ENCODE data around the gene TLL2. TPM values are rescaled to one million over a fixed set of nuclear protein-coding genes. Genes with fewer than 3 reads are reported as not detected.

Gene TLL2
- total RNA-seq, 1 experiment from 2014 or later, result 0.18 TPM

GRCh38 chr10:96401036-96401435 lies 112.7 kb downstream of the TLL2 start:
- no peaks in the 10 kb centered on the region for H3F3A ChIP-seq (ENCODE audit: low read length, unreplicated experiment)
- TF ChIP-seq EZH2 (IDR thresholded peaks at IDR 0.05; ENCODE audit: low read length, unreplicated experiment), result no peak
- TF ChIP-seq, protein P1, sequence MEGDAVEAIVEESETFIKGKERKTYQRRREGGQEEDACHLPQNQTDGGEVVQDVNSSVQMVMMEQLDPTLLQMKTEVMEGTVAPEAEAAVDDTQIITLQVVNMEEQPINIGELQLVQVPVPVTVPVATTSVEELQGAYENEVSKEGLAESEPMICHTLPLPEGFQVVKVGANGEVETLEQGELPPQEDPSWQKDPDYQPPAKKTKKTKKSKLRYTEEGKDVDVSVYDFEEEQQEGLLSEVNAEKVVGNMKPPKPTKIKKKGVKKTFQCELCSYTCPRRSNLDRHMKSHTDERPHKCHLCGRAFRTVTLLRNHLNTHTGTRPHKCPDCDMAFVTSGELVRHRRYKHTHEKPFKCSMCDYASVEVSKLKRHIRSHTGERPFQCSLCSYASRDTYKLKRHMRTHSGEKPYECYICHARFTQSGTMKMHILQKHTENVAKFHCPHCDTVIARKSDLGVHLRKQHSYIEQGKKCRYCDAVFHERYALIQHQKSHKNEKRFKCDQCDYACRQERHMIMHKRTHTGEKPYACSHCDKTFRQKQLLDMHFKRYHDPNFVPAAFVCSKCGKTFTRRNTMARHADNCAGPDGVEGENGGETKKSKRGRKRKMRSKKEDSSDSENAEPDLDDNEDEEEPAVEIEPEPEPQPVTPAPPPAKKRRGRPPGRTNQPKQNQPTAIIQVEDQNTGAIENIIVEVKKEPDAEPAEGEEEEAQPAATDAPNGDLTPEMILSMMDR (conservative IDR thresholded peaks at IDR 0.05; ENCODE audit: low read depth, low read length), result no peak
- no peak for TF ChIP-seq EZH2phosphoT487 (IDR thresholded peaks at IDR 0.05; ENCODE audit: borderline replicate concordance, low read length)
- POLR2A ChIA-PET (ENCODE audit: unreplicated experiment), result no interaction called here
- H3K4me3 ChIP-seq (ENCODE audit: low read length), result no peak overlapping the region
- intact Hi-C loops (cut with micrococcal nuclease), result no loop called here
- ATAC-seq (no peak), DNase-seq (no peak)
- no peaks in the 10 kb centered on the region for H3K36me3 ChIP-seq (ENCODE audit: low read depth, low read length)
- H3K27me3 ChIP-seq (ENCODE audit: low read length), result peaks cover 66% of the 10 kb centered on the region
- no peaks in the 10 kb centered on the region for H3K4me1 ChIP-seq (ENCODE audit: insufficient read depth, low read length)
- H2AFZ ChIP-seq (ENCODE audit: low read length), result no peak overlapping the region
- no peaks in the 10 kb centered on the region for H3K9me3 ChIP-seq (ENCODE audit: low read length)
- H3K9ac ChIP-seq (ENCODE audit: low read length), result no peak overlapping the region
- CTCF ChIA-PET, result no interaction called here
- H3K9me2 ChIP-seq (replicated peaks; ENCODE audit: low read length), result no peaks in the 10 kb centered on the region
- no peak overlapping the region for H3K4me2 ChIP-seq (ENCODE audit: low read length)
- no peaks in the 10 kb centered on the region for H4K20me1 ChIP-seq (ENCODE audit: low read length)
- no peak overlapping the region for H3K27ac ChIP-seq (ENCODE audit: low read length)
- H3K79me2 ChIP-seq (ENCODE audit: low read length), result no peaks in the 10 kb centered on the region
- no TSS peak for BruUV-seq (replicated peaks)

DNA sequence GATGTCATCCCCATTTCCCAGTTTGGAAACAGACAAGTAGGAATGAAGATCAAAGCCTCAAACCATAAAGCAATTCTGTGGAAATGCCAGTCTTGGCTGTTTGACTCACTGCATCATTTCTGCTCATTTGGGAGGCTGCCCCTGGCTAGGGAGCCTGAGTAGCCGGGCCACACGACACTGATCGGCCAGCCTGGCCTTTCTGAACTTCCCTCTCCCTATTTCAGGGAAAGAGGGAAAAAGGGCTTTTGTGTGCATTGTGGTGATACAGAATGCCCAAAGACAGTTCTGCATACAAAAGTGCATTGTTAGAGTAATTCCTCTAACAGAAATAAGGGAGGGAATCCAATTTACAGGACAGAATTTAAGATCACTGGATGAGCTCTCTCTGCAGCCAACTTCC lies 113.3 kb downstream of the TLL2 start:
- Histone ChIP-seq H3K9ac (ENCODE audit: low read length) (no peak overlapping the region), H3K27ac (ENCODE audit: low read length) (no peak overlapping the region), H3K79me2 (ENCODE audit: low read length) (no peaks in the 10 kb centered on the region), H3K36me3 (ENCODE audit: low read depth, low read length) (no peaks in the 10 kb centered on the region), H4K20me1 (ENCODE audit: low read length) (no peaks in the 10 kb centered on the region), H3K4me3 (ENCODE audit: low read length) (no peak overlapping the region), H2AFZ (ENCODE audit: low read length) (no peak overlapping the region), H3K4me2 (ENCODE audit: low read length) (no peak overlapping the region), H3K9me2 (replicated peaks; ENCODE audit: low read length) (no peaks in the 10 kb centered on the region), H3K4me1 (ENCODE audit: insufficient read depth, low read length) (no peaks in the 10 kb centered on the region), H3F3A (ENCODE audit: low read length, unreplicated experiment) (no peaks in the 10 kb centered on the region), H3K27me3 (ENCODE audit: low read length) (peaks cover 70% of the 10 kb centered on the region), H3K9me3 (ENCODE audit: low read length) (no peaks in the 10 kb centered on the region)
- intact Hi-C loops (cut with micrococcal nuclease), result no loop called here
- POLR2A ChIA-PET (ENCODE audit: unreplicated experiment), result no interaction called here
- BruUV-seq (replicated peaks), result no TSS peak
- CTCF ChIA-PET, result no interaction called here
- ATAC-seq (no peak), DNase-seq (no peak)
- no peak for TF ChIP-seq EZH2 (IDR thresholded peaks at IDR 0.05; ENCODE audit: low read length, unreplicated experiment)

DNA sequence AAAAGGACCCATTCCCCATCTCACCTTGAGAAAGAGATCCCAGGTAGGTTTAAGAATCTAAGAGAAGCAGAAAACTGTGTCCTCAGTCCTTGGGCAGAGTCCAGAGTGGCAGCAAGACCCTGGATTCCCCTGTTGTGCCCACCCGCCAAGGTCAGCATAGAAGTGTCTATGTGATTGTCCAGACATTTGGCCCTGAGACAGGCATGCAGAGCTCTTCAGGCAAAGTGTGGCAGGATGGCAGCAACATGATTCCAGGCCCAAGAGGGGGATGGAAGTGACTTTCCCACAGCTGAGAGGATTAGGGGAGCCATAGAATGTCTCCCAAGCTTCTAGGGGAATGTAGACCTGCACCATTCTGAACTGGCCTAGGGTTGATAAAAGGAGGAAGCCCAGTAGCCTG lies 115.8 kb downstream of the TLL2 start:
- DNase-seq (no peak), ATAC-seq (no peak)
- Histone ChIP-seq H3K79me2 (ENCODE audit: low read length) (no peaks in the 10 kb centered on the region), H3K4me2 (ENCODE audit: low read length) (no peak overlapping the region), H3K4me1 (ENCODE audit: insufficient read depth, low read length) (no peaks in the 10 kb centered on the region), H3K36me3 (ENCODE audit: low read depth, low read length) (no peaks in the 10 kb centered on the region), H3K27me3 (ENCODE audit: low read length) (peaks cover 87% of the 10 kb centered on the region), H3K27ac (ENCODE audit: low read length) (no peak overlapping the region), H2AFZ (ENCODE audit: low read length) (no peak overlapping the region), H3K9me2 (replicated peaks; ENCODE audit: low read length) (no peaks in the 10 kb centered on the region), H3K9ac (ENCODE audit: low read length) (no peak overlapping the region), H4K20me1 (ENCODE audit: low read length) (no peaks in the 10 kb centered on the region), H3K4me3 (ENCODE audit: low read length) (no peak overlapping the region), H3K9me3 (ENCODE audit: low read length) (no peaks in the 10 kb centered on the region), H3F3A (ENCODE audit: low read length, unreplicated experiment) (no peaks in the 10 kb centered on the region)
- intact Hi-C loops (cut with micrococcal nuclease), result loop anchor here (2.0 kb wide), 1 partner anchor 113 kb away; no protein-coding TSS in a partner anchor
- ChIA-PET POLR2A (ENCODE audit: unreplicated experiment) (no interaction called here), CTCF (no interaction called here)
- no TSS peak for BruUV-seq (replicated peaks)
- TF ChIP-seq EZH2 (IDR thresholded peaks at IDR 0.05; ENCODE audit: low read length, unreplicated experiment) (no peak), EZH2phosphoT487 (IDR thresholded peaks at IDR 0.05; ENCODE audit: borderline replicate concordance, low read length) (no peak)
- TF ChIP-seq, protein P1 (conservative IDR thresholded peaks at IDR 0.05; ENCODE audit: low read depth, low read length), result no peak
